DMS 273 (cell line): ENCODE data around the gene LHX6.
A peak's percentile ranks its signal among the peaks of the same experiment; 100 is the strongest.

Source experiments
- DNase-seq: peaks from one replicate; lab custom pipeline; 2025; ENCODE audit not compliant: unreplicated experiment; lab: John Stamatoyannopoulos, UW

Gene LHX6

GRCh38 chr9:122216798-122217418, 11.8 kb downstream of the LHX6 start:
- DNase-seq = no peak

GRCh38 chr9:122216138-122216797, 12.5 kb downstream of the LHX6 start:
- DNase-seq = no peak

GRCh38 chr9:122215663-122216062, 13.1 kb downstream of the LHX6 start:
- DNase-seq = no peak

- DNase-seq = no peak
Observed at GRCh38 chr9:122214507-122214906, 14.2 kb downstream of the LHX6 start.

- peak; percentile 92 for DNase-seq
Observed at GRCh38 chr9:122213589-122214413, 15.0 kb downstream of the LHX6 start.

GRCh38 chr9:122213102-122213588, 15.6 kb downstream of the LHX6 start:
- no peak for DNase-seq

GRCh38 chr9:122212473-122213004, 16.2 kb downstream of the LHX6 start:
- DNase-seq = no peak

- DNase-seq = no peak
Observed at GRCh38 chr9:122209451-122209850, 19.3 kb downstream of the LHX6 start.

GRCh38 chr9:122207096-122207495, 21.7 kb downstream of the LHX6 start:
- DNase-seq = no peak

GRCh38 chr9:122206118-122207046, 22.4 kb downstream of the LHX6 start:
- no peak for DNase-seq

- no peak for DNase-seq
Observed at GRCh38 chr9:122205176-122205575, 23.6 kb downstream of the LHX6 start.

GRCh38 chr9:122204491-122204890, 24.3 kb downstream of the LHX6 start:
- no peak for DNase-seq

GRCh38 chr9:122204055-122204454, 24.7 kb downstream of the LHX6 start:
- no peak for DNase-seq

- DNase-seq = no peak
Observed at GRCh38 chr9:122202111-122202510, 26.6 kb downstream of the LHX6 start.

- no peak for DNase-seq
Observed at GRCh38 chr9:122201641-122202040, 27.1 kb downstream of the LHX6 start.

GRCh38 chr9:122200960-122201595, 27.7 kb downstream of the LHX6 start:
- no peak for DNase-seq

- DNase-seq = no peak
Observed at GRCh38 chr9:122197882-122198281, 30.9 kb downstream of the LHX6 start.

GRCh38 chr9:122197426-122197825, 31.3 kb downstream of the LHX6 start:
- no peak for DNase-seq

- no peak for DNase-seq
Observed at GRCh38 chr9:122195875-122196274, 32.9 kb downstream of the LHX6 start.

GRCh38 chr9:122193651-122194050, 35.1 kb downstream of the LHX6 start:
- no peak for DNase-seq
